IMR-90 (cell line): ENCODE measurements around the gene LAMA2.

Source experiments
- CEBPB ChIP-seq: IDR thresholded peaks from 2 replicates; pipeline ENCODE4 v1.6.1; 2012; ENCODE audit warnings: low read depth, low read length, improper control_type of control experiment
- CTCF ChIP-seq: conservative IDR thresholded peaks from 2 replicates; pipeline ENCODE4 v1.5.1; 2012; ENCODE audit warnings: mild to moderate bottlenecking, low read depth, low read length, improper control_type of control experiment
- POLR2A ChIP-seq: IDR thresholded peaks from 2 replicates; pipeline ENCODE4 v1.6.1; 2012; ENCODE audit warnings: mild to moderate bottlenecking, low read depth, low read length
- TF ChIP-seq, protein P1 (sequence below): fragments of 150-350 bp; IDR thresholded peaks from 2 replicates; pipeline ENCODE4 v1.6.1; 2016; ENCODE audit warnings: low read depth, mild to moderate bottlenecking, low read length, moderate library complexity, borderline replicate concordance
- TF ChIP-seq, protein P2 (sequence below): fragments of 150-350 bp; IDR thresholded peaks from 2 replicates; pipeline ENCODE4 v1.6.1; 2017; ENCODE audit warnings: mild to moderate bottlenecking, antibody characterized with exemption, low read length, low read depth

GRCh38 chr6:129194306-129194941, 311.5 kb downstream of the LAMA2 start:
- TF ChIP-seq CTCF (no peak), POLR2A (no peak), CEBPB (no peak)
- TF ChIP-seq, protein P1, sequence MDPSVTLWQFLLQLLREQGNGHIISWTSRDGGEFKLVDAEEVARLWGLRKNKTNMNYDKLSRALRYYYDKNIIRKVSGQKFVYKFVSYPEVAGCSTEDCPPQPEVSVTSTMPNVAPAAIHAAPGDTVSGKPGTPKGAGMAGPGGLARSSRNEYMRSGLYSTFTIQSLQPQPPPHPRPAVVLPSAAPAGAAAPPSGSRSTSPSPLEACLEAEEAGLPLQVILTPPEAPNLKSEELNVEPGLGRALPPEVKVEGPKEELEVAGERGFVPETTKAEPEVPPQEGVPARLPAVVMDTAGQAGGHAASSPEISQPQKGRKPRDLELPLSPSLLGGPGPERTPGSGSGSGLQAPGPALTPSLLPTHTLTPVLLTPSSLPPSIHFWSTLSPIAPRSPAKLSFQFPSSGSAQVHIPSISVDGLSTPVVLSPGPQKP, result no peak
- TF ChIP-seq, protein P2, sequence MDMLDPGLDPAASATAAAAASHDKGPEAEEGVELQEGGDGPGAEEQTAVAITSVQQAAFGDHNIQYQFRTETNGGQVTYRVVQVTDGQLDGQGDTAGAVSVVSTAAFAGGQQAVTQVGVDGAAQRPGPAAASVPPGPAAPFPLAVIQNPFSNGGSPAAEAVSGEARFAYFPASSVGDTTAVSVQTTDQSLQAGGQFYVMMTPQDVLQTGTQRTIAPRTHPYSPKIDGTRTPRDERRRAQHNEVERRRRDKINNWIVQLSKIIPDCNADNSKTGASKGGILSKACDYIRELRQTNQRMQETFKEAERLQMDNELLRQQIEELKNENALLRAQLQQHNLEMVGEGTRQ, result no peak
